ENCODE data around the gene BZW1. TPM values are rescaled to one million over a fixed set of nuclear protein-coding genes. Genes with fewer than 3 reads are reported as not detected.

BZW1 gene
- total and polyA plus RNA-seq, 2 experiments from 2014 or later = 118 to 323 TPM

DNA sequence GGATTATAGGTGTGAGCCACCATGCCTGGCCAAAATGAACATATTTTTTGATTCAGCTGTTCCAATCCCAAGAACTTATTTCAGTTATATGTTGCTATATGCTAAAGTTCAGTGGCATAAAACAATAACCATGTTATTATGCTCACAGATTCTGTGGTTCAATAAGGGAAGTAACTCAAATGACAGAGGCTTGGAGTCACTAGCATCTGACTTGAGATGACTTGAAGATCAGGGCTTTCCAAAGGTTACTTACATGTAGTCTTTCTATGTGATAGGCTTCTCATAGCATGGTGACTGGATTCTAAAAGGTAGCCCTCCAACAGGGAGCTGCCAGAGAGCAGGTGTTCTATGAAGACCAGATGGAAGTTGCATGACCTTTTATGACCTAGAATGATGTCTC lies 35.6 kb downstream of the BZW1 start:
- H3K27ac ChIP-seq (ENCODE audit: low read depth) = no peak overlapping the region
- peaks cover 8% of the 10 kb centered on the region for H3F3A ChIP-seq (replicated peaks; ENCODE audit: low read depth)
- no peaks in the 10 kb centered on the region for H3K4me1 ChIP-seq (ENCODE audit: insufficient read depth)
- H2AFZ ChIP-seq = no peak overlapping the region
- no peak for TF ChIP-seq POLR2AphosphoS5 (IDR thresholded peaks at IDR 0.05; ENCODE audit: low read depth)
- TF ChIP-seq, protein P1, sequence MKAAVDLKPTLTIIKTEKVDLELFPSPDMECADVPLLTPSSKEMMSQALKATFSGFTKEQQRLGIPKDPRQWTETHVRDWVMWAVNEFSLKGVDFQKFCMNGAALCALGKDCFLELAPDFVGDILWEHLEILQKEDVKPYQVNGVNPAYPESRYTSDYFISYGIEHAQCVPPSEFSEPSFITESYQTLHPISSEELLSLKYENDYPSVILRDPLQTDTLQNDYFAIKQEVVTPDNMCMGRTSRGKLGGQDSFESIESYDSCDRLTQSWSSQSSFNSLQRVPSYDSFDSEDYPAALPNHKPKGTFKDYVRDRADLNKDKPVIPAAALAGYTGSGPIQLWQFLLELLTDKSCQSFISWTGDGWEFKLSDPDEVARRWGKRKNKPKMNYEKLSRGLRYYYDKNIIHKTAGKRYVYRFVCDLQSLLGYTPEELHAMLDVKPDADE (IDR thresholded peaks at IDR 0.05) = no peak
- TF ChIP-seq ZNF114 (CRISPR knock-in tag; IDR thresholded peaks at IDR 0.05) = no peak
- no peak for TF ChIP-seq EZH2phosphoT487 (IDR thresholded peaks at IDR 0.05; ENCODE audit: unreplicated experiment)
- TF ChIP-seq JUNB (IDR thresholded peaks at IDR 0.05; ENCODE audit: unreplicated experiment) = no peak
- TF ChIP-seq ZNF331 (CRISPR knock-in tag; IDR thresholded peaks at IDR 0.05; ENCODE audit: low read depth) = no peak
- TF ChIP-seq EZH2 (IDR thresholded peaks at IDR 0.05; ENCODE audit: low read depth, unreplicated experiment) = no peak
- no peak for TF ChIP-seq NANOG (IDR thresholded peaks at IDR 0.05; ENCODE audit: borderline replicate concordance)
- TF ChIP-seq, protein P2, sequence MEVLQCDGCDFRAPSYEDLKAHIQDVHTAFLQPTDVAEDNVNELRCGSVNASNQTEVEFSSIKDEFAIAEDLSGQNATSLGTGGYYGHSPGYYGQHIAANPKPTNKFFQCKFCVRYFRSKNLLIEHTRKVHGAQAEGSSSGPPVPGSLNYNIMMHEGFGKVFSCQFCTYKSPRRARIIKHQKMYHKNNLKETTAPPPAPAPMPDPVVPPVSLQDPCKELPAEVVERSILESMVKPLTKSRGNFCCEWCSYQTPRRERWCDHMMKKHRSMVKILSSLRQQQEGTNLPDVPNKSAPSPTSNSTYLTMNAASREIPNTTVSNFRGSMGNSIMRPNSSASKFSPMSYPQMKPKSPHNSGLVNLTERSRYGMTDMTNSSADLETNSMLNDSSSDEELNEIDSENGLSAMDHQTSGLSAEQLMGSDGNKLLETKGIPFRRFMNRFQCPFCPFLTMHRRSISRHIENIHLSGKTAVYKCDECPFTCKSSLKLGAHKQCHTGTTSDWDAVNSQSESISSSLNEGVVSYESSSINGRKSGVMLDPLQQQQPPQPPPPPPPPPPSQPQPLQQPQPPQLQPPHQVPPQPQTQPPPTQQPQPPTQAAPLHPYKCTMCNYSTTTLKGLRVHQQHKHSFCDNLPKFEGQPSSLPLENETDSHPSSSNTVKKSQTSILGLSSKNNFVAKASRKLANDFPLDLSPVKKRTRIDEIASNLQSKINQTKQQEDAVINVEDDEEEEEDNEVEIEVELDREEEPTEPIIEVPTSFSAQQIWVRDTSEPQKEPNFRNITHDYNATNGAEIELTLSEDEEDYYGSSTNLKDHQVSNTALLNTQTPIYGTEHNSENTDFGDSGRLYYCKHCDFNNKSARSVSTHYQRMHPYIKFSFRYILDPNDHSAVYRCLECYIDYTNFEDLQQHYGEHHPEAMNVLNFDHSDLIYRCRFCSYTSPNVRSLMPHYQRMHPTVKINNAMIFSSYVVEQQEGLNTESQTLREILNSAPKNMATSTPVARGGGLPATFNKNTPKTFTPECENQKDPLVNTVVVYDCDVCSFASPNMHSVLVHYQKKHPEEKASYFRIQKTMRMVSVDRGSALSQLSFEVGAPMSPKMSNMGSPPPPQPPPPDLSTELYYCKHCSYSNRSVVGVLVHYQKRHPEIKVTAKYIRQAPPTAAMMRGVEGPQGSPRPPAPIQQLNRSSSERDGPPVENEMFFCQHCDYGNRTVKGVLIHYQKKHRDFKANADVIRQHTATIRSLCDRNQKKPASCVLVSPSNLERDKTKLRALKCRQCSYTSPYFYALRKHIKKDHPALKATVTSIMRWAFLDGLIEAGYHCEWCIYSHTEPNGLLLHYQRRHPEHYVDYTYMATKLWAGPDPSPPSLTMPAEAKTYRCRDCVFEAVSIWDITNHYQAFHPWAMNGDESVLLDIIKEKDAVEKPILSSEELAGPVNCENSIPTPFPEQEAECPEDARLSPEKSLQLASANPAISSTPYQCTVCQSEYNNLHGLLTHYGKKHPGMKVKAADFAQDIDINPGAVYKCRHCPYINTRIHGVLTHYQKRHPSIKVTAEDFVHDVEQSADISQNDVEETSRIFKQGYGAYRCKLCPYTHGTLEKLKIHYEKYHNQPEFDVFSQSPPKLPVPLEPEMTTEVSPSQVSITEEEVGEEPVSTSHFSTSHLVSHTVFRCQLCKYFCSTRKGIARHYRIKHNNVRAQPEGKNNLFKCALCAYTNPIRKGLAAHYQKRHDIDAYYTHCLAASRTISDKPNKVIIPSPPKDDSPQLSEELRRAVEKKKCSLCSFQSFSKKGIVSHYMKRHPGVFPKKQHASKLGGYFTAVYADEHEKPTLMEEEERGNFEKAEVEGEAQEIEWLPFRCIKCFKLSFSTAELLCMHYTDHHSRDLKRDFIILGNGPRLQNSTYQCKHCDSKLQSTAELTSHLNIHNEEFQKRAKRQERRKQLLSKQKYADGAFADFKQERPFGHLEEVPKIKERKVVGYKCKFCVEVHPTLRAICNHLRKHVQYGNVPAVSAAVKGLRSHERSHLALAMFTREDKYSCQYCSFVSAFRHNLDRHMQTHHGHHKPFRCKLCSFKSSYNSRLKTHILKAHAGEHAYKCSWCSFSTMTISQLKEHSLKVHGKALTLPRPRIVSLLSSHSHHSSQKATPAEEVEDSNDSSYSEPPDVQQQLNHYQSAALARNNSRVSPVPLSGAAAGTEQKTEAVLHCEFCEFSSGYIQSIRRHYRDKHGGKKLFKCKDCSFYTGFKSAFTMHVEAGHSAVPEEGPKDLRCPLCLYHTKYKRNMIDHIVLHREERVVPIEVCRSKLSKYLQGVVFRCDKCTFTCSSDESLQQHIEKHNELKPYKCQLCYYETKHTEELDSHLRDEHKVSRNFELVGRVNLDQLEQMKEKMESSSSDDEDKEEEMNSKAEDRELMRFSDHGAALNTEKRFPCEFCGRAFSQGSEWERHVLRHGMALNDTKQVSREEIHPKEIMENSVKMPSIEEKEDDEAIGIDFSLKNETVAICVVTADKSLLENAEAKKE (CRISPR knock-in tag; IDR thresholded peaks at IDR 0.05) = no peak
- TF ChIP-seq, protein P3, sequence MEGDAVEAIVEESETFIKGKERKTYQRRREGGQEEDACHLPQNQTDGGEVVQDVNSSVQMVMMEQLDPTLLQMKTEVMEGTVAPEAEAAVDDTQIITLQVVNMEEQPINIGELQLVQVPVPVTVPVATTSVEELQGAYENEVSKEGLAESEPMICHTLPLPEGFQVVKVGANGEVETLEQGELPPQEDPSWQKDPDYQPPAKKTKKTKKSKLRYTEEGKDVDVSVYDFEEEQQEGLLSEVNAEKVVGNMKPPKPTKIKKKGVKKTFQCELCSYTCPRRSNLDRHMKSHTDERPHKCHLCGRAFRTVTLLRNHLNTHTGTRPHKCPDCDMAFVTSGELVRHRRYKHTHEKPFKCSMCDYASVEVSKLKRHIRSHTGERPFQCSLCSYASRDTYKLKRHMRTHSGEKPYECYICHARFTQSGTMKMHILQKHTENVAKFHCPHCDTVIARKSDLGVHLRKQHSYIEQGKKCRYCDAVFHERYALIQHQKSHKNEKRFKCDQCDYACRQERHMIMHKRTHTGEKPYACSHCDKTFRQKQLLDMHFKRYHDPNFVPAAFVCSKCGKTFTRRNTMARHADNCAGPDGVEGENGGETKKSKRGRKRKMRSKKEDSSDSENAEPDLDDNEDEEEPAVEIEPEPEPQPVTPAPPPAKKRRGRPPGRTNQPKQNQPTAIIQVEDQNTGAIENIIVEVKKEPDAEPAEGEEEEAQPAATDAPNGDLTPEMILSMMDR (conservative IDR thresholded peaks at IDR 0.05; ENCODE audit: low read depth in 2 of 2) = no peak
- TF ChIP-seq, protein P4, sequence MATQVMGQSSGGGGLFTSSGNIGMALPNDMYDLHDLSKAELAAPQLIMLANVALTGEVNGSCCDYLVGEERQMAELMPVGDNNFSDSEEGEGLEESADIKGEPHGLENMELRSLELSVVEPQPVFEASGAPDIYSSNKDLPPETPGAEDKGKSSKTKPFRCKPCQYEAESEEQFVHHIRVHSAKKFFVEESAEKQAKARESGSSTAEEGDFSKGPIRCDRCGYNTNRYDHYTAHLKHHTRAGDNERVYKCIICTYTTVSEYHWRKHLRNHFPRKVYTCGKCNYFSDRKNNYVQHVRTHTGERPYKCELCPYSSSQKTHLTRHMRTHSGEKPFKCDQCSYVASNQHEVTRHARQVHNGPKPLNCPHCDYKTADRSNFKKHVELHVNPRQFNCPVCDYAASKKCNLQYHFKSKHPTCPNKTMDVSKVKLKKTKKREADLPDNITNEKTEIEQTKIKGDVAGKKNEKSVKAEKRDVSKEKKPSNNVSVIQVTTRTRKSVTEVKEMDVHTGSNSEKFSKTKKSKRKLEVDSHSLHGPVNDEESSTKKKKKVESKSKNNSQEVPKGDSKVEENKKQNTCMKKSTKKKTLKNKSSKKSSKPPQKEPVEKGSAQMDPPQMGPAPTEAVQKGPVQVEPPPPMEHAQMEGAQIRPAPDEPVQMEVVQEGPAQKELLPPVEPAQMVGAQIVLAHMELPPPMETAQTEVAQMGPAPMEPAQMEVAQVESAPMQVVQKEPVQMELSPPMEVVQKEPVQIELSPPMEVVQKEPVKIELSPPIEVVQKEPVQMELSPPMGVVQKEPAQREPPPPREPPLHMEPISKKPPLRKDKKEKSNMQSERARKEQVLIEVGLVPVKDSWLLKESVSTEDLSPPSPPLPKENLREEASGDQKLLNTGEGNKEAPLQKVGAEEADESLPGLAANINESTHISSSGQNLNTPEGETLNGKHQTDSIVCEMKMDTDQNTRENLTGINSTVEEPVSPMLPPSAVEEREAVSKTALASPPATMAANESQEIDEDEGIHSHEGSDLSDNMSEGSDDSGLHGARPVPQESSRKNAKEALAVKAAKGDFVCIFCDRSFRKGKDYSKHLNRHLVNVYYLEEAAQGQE (IDR thresholded peaks at IDR 0.05; ENCODE audit: unreplicated experiment) = no peak
- TF ChIP-seq STAT1 (IDR thresholded peaks at IDR 0.05; ENCODE audit: unreplicated experiment) = no peak
- Mint-ChIP-seq H3K27me3 (ENCODE audit: insufficient read depth, low read depth, poor library complexity) (peaks cover 4% of the 10 kb centered on the region), H3K27ac (no peak overlapping the region), H3K4me3 (no peak overlapping the region), H3K9me3 (no peaks in the 10 kb centered on the region), H3K36me3 (ENCODE audit: low read depth) (peaks cover 10% of the 10 kb centered on the region), H3K4me1 (no peaks in the 10 kb centered on the region)
- no peaks in the 10 kb centered on the region for H3K27me3 ChIP-seq (ENCODE audit: insufficient read depth)
- H3K9me2 ChIP-seq (ENCODE audit: insufficient read depth) = no peaks in the 10 kb centered on the region
- no peaks in the 10 kb centered on the region; the same call in 1 of the 2 replicates for H4K20me1 ChIP-seq (replicated peaks; ENCODE audit: insufficient read depth)
- H3K79me2 ChIP-seq (replicated peaks; ENCODE audit: insufficient read depth) = no peaks in the 10 kb centered on the region
- no peak for ATAC-seq
- H3K36me3 ChIP-seq (ENCODE audit: insufficient read depth) = 0 out of 2 replicates have a peak, but pooled peaks cover 6% of the 10 kb centered on the region
- DNase-seq (ENCODE audit: low spot score) = no peak
- H3K4me3 ChIP-seq = no peak overlapping the region
- H3K4me2 ChIP-seq = no peak overlapping the region

Measured in GM23338 (cell line).